MCF 10A (cell line): Measurements from ENCODE around the gene RAD1. TPM values are rescaled to one million over a fixed set of nuclear protein-coding genes. Genes with fewer than 3 reads are reported as not detected.

ENCODE experiments used
- BruUV-seq: library from RNA; stranded (reverse); fragments of 400-500 nt; replicated peaks from 2 replicates; lab custom pipeline; 2021; lab: Mats Ljungman, UMichigan
- CTCF ChIA-PET: fragments of 300-600 bp; sonication (Branson Sonifier 250); formaldehyde crosslinking; extraction: SDS; loops from one replicate; lab custom pipeline; 2021; ENCODE audit warnings: antibody characterized with exemption, inconsistent platforms; lab: Yijun Ruan, JAX
- POLR2A ChIA-PET: fragments of 300-600, 350-650 bp; sonication (Branson Sonifier 250); formaldehyde crosslinking; extraction: SDS; loops from one replicate; lab custom pipeline; 2020; ENCODE audit warnings: antibody characterized with exemption, inconsistent platforms; lab: Yijun Ruan, JAX
- DNase-seq: peaks from one replicate; pipeline ENCODE4 v3.0.0-alpha.2; 2018; ENCODE audit not compliant: unreplicated experiment
- H3K27ac Mint-ChIP-seq: one replicate; pipeline ENCODE4 v1.8.0; 2022; ENCODE audit warnings: mild to moderate bottlenecking, low read depth, mixed read lengths; ENCODE audit not compliant: unreplicated experiment
- H3K27me3 Mint-ChIP-seq: one replicate; pipeline ENCODE4 v1.8.0; 2022; ENCODE audit warnings: mixed read lengths; ENCODE audit not compliant: insufficient read depth, unreplicated experiment
- H3K36me3 Mint-ChIP-seq: one replicate; pipeline ENCODE4 v1.8.0; 2022; ENCODE audit warnings: mild to moderate bottlenecking, moderate library complexity, mixed read lengths; ENCODE audit not compliant: insufficient read depth, unreplicated experiment
- H3K4me1 Mint-ChIP-seq: one replicate; pipeline ENCODE4 v1.8.0; 2022; ENCODE audit warnings: mixed read lengths; ENCODE audit not compliant: insufficient read depth, unreplicated experiment
- H3K4me3 Mint-ChIP-seq: one replicate; pipeline ENCODE4 v1.8.0; 2022; ENCODE audit warnings: mild to moderate bottlenecking, moderate library complexity, mixed read lengths; ENCODE audit not compliant: unreplicated experiment
- H3K9me3 Mint-ChIP-seq: one replicate; pipeline ENCODE4 v1.8.0; 2022; ENCODE audit warnings: mixed read lengths; ENCODE audit not compliant: unreplicated experiment
- CTCF ChIP-seq: fragments of 200-600 bp; IDR thresholded peaks from one replicate; pipeline ENCODE4 v1.8.0; 2022; ENCODE audit warnings: antibody characterized with exemption, mild to moderate bottlenecking; ENCODE audit not compliant: unreplicated experiment
- intact Hi-C: fragments of 100-400 bp; cut with micrococcal nuclease; formaldehyde crosslinking; loops from 2 replicates; pipeline ENCODE4 v1.14.1; 2022
- total RNA-seq: library from RNA; stranded (reverse); gene quantifications from 2 replicates; pipeline ENCODE4 v1.2.3, GENCODE V29; 2022

RAD1 gene
- total RNA-seq, 1 experiment from 2014 or later: 17.2 TPM

- H3K9me3 Mint-ChIP-seq: no peaks in the 10 kb centered on the region
- no peak overlapping the region for H3K4me3 Mint-ChIP-seq
- POLR2A ChIA-PET: interaction anchor here (0.6 to 0.8 kb wide), 2 partner anchors 166 to 448 kb away, joined by 3 to 4 read pairs; no protein-coding TSS in a partner anchor
- CTCF ChIA-PET: interaction anchor here (0.6 to 4.2 kb wide), 11 partner anchors 9 to 50 kb away, joined by 3 to 34 read pairs (median 6); no protein-coding TSS in a partner anchor
- no peaks in the 10 kb centered on the region for H3K27me3 Mint-ChIP-seq
- BruUV-seq: no TSS peak
- H3K4me1 Mint-ChIP-seq: peaks cover 7% of the 10 kb centered on the region
- no peak for TF ChIP-seq CTCF
- no peak overlapping the region for H3K27ac Mint-ChIP-seq
- intact Hi-C loops: loop anchor here (5.0 kb wide), 1 partner anchor 970 kb away; no protein-coding TSS in a partner anchor
- peaks cover 31% of the 10 kb centered on the region for H3K36me3 Mint-ChIP-seq
- DNase-seq: no peak
These were observed 42.0 kb upstream of the RAD1 start for GRCh38 chr5:34957321-34957720.

GRCh38 chr5:34944460-34945047, 29.2 kb upstream of the RAD1 start:
- CTCF ChIA-PET: no interaction called here
- BruUV-seq: no TSS peak
- intact Hi-C loops: no loop called here
- Mint-ChIP-seq H3K4me1 (no peaks in the 10 kb centered on the region), H3K9me3 (no peaks in the 10 kb centered on the region), H3K4me3 (no peak overlapping the region), H3K27me3 (no peaks in the 10 kb centered on the region), H3K27ac (no peak overlapping the region), H3K36me3 (peaks cover 86% of the 10 kb centered on the region)
- TF ChIP-seq CTCF: no peak
- POLR2A ChIA-PET: interaction anchor here (0.6 to 2.5 kb wide), 3 partner anchors 15 to 521 kb away, joined by 3 to 8 read pairs (median 5); partner anchors contain the start of gene DNAJC21
- DNase-seq: no peak

GRCh38 chr5:34944044-34944443, 28.7 kb upstream of the RAD1 start:
- no peak for DNase-seq
- BruUV-seq: no TSS peak
- TF ChIP-seq CTCF: no peak
- CTCF ChIA-PET: interaction anchor here (0.9 kb wide), 1 partner anchor 18 kb away, joined by 4 read pairs; no protein-coding TSS in a partner anchor
- POLR2A ChIA-PET: interaction anchor here (0.6 to 2.5 kb wide), 2 partner anchors 14 to 19 kb away, joined by 5 to 8 read pairs; partner anchors contain the start of gene DNAJC21
- H3K36me3 Mint-ChIP-seq: peaks cover 85% of the 10 kb centered on the region
- intact Hi-C loops: no loop called here
- no peak overlapping the region for H3K4me3 Mint-ChIP-seq
- H3K9me3 Mint-ChIP-seq: no peaks in the 10 kb centered on the region
- H3K27me3 Mint-ChIP-seq: no peaks in the 10 kb centered on the region
- H3K27ac Mint-ChIP-seq: no peak overlapping the region
- H3K4me1 Mint-ChIP-seq: no peaks in the 10 kb centered on the region

GRCh38 chr5:34941936-34942335, 26.6 kb upstream of the RAD1 start:
- H3K4me3 Mint-ChIP-seq: no peak overlapping the region
- BruUV-seq: no TSS peak
- peaks cover 84% of the 10 kb centered on the region for H3K36me3 Mint-ChIP-seq
- no peaks in the 10 kb centered on the region for H3K9me3 Mint-ChIP-seq
- H3K27me3 Mint-ChIP-seq: no peaks in the 10 kb centered on the region
- H3K27ac Mint-ChIP-seq: peak overlapping the region; percentile 4
- CTCF ChIA-PET: no interaction called here
- no peak for TF ChIP-seq CTCF
- no peaks in the 10 kb centered on the region for H3K4me1 Mint-ChIP-seq
- POLR2A ChIA-PET: no interaction called here
- no peak for DNase-seq
- intact Hi-C loops: no loop called here
